Panc1 (cell line): ENCODE measurements around the gene UBE2J1.

ENCODE experiments used
- CTCF ChIP-seq: fragments of 450-650 bp; IDR thresholded peaks from 2 replicates; pipeline ENCODE4 v1.5.1; 2017; ENCODE audit warnings: mild to moderate bottlenecking
- POLR2AphosphoS5 ChIP-seq: IDR thresholded peaks from 2 replicates; pipeline ENCODE4 v1.6.1; 2012; ENCODE audit warnings: mild to moderate bottlenecking, low read depth, low read length, moderate library complexity
- REST ChIP-seq, 2 experiments: IDR thresholded peaks; 2 replicates each; pipeline ENCODE4 v1.6.1; 2011 to 2012; ENCODE audit warnings: low read depth in 2 of 2, control low read depth in 1 of 2, low read length in 1 of 2, mild to moderate bottlenecking in 1 of 2, moderate library complexity in 1 of 2; ENCODE audit not compliant: insufficient read depth in 1 of 2
- SIN3A ChIP-seq: IDR thresholded peaks from 2 replicates; pipeline ENCODE4 v1.6.1; 2012; ENCODE audit warnings: low read depth, mild to moderate bottlenecking, low read length, moderate library complexity, borderline replicate concordance; ENCODE audit not compliant: insufficient read depth

GRCh38 chr6:89284081-89284480, 68.4 kb downstream of the UBE2J1 start:
- TF ChIP-seq CTCF, result no peak
- no peak for TF ChIP-seq REST (IDR thresholded peaks at IDR 0.05; ENCODE audit: insufficient read depth in 1 of 2, low read depth in 2 of 2, low read length in 1 of 2)
- TF ChIP-seq SIN3A, result no peak
- no peak for TF ChIP-seq POLR2AphosphoS5
